ENCODE measurements around the gene POMC.

POMC gene

DNA sequence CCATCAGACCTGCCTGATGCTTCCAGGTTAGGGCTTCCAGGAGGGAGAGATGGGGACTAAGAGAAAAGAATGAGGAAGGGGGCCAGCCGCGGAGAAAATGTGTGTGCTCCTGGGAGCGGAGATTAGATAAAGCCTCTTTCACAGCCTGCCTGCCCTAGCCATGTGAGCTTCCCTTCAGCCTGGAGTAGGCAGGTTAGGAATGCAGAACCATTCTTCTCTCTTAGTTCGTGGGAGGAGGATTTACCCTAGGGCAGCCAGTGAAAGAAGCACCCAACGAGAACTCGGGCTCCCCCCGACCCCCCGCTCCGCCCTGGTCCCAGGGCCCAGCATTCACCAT is 36.1 kb downstream of the POMC start:
- DNase-seq: peak; percentile 13 to 58 (median 49)

DNA sequence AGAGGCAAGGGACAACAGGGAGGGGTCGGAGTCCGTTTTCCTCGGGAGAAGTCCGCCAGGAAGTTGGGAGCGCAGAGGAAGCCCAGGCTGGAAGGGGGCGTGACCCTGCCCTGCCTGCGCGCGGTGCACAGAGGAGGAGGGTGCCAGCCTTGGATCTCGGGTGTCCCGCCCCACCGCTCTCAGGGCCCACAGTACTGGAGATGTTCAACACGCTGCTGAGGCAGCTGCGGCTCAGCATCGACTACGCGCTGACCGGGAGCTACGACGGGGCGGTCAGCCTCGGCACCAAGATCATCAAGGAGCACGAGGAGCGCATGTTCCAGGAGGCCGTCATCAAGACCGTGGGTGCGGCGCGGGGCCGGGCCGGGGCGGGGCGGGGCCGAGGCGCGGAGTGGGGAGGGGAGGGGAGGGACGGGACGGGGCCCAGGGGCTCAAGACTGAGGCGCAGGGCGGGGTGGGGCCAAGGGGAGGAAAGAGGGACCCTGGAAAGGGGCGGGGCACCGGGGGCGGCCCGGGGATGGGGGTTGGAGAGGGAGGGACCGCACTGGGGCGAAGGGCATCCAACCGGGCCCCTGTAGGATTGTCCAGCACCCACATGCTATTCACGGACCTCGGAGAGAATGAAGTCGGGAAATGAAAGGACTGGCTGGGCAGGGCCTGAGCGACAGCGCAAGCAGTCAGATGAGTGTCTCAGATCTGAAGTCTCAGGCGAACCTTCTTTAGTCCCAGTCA is 36.6 kb downstream of the POMC start:
- DNase-seq: peak; percentile 41 to 70 (median 56)

DNA sequence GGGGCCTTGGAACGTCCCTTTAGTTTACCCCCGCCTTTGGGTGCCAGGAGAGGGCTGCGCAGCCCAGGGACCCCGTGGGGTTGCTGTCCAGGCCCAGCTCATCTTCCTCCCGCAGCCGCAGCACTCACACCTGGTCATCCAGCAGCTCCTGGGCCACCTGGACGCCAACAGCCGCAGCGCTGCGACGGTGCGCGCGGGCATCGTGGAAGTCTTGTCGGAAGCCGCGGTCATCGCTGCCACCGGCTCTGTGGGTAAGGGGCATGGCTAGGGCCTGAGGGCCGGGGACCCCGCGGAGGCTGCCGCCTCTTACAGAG is 37.2 kb downstream of the POMC start:
- DNase-seq: no peak

DNA sequence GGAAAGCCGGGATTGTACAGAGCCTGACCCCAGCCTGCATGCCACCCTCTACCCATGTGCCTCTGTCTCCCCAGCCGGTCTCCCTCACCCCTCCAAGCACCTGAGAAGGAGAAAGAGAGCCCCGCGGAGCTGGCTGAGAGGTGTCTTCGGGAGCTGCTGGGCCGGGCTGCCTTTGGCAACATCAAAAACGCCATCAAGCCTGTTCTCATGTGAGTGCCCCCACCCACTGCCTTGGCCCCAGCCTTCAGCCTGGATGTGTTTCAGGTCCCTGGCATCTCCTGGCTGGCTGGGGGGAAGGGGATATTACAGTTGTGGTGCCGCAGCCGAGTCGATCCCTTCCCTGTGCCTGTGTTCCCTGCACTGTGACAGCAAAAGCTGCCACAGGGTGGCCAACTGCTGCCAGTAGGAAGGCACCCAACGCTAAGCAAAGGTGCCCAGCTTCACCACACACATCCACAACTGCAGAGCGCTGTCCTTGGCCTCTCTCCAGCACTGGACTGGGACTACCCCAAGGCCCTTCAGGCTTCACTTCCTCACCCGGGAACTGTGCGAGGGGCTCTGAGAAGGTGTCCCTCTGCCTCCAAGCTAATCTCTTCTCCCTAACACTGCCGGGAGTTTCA is 38.4 kb downstream of the POMC start:
- no peak for DNase-seq

DNA sequence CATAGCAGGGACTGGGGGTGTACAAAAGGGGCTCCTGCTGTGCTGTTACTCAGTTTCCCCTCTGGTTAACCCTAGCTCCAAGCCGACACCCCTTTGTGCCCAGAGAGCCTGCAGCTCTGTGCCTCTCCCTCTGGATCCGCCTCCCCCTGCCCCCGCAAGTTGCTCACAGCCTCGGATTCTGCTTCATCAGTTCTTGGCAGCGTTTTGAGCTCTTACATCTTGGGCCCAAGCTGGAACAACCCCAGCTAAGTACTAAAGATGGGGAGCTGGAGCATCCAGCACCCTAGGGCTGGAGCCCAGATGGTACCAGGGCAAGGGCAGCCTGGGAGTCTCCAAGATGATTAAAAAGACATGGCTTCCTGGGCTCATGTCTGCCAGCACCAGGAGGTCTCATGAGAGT is 40.7 kb downstream of the POMC start:
- no peak for DNase-seq

DNA sequence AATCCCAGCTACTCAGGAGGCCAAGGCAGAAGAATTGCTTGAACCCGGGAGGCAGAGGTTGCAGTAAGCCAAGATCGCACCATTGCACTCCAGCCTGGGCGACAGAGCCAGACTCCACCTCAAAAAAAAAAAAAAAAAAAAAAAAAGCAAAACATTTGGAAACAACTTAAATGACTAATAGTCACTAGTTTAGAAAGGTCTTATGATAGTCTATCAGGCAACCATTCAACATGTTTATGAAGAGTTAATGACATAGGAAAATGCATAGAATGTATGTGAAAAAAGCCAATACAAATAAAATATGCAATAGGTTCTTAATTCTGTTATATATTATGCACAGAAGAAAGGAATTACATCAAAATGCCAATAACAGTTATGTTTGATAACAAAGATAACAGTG is 41.3 kb downstream of the POMC start:
- peak in 2 of 4 experiments; percentile 50 to 52 for DNase-seq

DNA sequence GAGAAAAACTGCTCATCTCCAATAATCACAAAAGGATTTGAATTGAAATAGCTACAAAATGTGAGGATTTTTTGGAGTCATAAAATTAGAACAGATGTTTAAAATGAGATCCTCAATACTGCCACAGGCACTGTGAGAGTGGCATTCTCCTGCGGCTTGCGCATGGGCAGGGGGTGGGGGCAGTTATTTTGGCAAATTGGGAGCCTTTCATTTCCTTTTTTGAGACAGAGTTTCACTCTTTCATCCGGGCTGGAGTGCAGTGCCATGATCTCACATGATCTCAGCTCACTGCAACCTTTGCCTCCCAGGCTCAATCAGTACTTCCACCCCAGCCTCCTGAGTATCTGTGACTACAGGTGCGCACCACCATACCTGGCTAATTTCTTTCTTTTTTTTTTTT is 42.4 kb downstream of the POMC start:
- peak; percentile 51 to 80 (median 72) for DNase-seq

DNA sequence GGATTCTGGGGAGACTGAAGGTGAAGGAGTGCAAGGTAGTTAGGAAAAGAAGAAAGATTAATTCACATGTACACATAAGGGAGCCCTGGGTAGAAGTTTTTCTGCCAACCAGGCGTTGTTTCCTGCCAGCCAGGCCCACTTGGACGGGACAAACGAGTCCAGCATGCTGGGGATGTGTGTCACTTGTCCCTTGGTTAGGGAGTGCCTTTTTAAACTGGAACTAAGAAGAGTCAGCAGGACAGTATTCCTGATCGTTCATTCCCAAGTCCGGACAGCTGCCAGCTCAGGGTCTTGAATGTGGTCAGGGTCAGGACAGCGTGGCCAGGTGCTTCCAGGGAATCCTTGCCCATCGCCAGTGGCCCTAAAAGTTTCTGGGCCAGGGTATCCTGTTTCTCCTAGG is 43.2 kb downstream of the POMC start:
- no peak for DNase-seq

DNA sequence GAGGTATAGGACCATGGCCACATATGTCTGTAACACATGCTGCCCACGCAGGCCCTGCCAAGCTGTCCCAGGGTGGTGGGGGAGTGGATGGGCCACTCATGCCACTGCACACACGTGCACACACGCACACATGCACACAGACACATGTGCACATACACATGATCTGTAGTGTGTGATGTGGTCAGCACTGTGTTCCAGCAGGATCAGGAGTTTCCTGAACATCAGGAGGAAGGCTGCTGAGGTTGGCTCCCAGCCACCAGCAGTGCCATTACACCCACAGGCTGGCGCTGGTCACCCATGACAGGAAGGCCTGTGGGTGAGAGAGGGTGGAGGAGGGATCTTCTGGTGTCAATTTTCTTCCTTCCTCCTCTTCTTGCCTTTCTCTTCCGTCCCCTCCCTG is 44.7 kb downstream of the POMC start:
- peak; percentile 76 to 88 (median 86) for DNase-seq

DNA sequence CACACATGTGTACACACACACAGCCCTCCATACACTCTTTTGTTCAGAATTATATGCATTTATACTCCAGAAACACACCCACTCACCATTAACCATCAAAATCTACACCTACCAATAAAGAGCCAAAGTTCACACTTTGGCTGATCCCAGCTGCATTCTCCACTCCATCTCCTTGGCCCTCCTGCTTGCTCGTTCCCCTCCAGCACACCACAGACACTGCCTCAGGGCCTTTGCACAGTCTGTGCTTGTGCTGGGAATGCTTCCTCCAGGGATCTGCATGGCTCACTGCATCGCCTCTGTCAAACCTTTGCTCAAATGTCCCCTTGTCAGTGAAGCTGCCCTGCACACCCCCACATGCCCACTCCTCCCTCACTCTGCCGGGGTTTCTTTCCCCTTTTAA is 46.0 kb downstream of the POMC start:
- no peak for DNase-seq

DNA sequence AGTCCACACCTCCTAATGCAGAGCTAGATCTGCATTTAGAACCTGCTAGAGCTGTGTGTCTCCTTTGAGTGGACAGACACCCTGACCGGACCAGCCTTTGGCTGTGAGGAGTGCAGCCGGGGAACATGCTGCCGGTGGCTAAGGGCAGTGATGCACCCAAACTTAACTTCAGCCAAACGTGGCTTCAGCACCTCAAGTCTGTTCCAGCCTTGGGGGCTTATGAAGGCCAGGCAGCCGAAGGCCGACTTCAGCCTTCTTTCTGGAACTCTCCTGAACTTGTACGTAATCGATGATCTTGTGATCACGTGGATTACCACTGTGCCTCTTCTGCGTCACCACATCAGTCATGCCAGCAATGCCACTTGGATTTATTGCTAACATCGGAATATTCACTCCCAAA is 49.1 kb downstream of the POMC start:
- no peak for DNase-seq

DNA sequence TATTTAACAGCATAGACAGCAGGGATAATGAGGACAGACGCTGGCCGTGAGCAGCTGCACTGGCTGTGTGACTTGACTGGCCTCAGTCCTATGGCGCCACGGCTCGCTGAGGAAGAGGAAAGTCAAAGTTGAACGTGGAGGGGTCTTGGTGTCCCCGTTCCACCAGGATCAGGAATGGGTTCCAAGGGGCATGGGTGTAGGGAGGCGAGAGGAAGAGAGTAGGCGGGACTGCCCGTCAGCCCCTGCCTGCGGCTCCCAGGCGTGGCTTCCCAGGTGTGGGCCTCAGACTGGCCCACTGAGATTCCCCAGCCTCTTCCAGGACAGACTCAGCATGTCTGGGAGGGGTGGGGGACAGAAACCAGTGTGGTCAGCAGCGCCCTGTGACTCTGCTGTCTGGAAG is 51.4 kb downstream of the POMC start:
- no peak for DNase-seq

DNA sequence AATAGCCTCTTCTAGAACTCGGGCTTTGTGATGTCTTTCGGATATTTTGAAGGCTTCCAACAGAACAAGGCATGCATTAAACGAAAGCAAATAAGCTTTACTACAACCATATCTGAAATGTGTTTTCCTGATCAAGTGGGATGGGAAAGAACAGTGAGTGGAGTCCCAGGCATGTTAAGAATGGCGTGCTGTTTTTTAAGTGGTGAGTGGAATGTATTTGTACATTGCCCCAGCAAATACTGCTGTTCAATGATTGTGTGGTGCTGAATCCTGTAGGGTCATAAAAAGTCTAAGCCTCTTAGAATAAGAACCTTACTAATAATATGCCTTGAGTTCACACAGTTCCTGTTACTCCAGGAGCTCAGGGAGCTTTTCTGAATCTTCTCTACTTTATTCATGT is 52.5 kb downstream of the POMC start:
- no peak for DNase-seq

DNA sequence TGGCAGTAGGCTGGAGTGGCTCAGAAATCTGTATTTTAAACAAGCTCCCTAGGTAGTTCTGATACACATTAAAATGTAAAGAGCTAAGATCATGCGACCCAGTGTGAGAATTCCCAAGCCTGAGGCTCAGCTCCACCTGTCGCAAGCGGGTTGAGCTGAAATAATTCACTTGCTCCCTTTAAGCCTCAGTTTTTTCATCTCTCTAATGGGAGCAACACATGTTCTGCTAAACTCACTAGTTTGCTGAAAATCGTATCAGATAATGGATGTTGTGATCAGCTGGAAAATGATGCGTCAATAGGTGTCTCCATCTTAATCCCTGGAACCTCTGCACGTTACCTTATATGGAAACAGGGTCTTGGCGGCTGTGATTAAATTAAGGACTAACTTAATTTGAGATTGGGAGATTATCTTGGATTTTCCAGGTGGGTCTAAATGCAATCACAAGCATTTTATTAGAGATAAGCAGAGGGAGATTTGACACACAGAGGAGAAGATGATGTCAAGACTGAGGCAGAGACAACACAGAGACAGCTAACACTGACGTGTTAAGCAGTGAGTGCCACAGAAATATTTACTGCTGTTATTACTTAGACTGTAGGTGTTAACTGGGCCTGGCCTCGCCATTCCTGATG is 53.0 kb downstream of the POMC start:
- DNase-seq: no peak

DNA sequence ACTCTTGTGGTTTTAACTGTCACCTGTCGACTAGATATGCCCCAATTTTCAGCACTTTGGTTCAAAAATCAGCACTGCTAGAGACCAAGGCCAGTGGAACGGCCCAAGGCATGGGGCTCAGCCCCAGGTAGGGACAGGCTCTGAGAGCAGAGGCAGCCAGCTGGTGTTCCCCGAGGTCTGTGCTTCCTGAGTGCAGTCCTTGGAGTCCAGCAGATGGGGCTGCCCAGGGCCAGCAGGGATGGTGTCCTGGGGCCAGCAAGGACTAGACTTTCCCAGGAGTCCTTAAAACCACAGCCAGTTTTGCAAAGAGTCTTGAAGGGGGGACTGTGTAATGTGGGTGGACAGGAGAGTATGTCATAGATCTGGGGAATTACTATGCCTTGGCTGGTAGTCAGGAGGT is 56.3 kb downstream of the POMC start:
- no peak for DNase-seq

Measured in suppressor macrophage (primary cell).